K562 (cell line): ENCODE measurements around the gene ADSS1. TPM values are rescaled to one million over a fixed set of nuclear protein-coding genes. Genes with fewer than 3 reads are reported as not detected.

Experiments
- ASH1L ChIP-seq: fragments of 450-650 bp; IDR thresholded peaks from 2 replicates; pipeline ENCODE4 v1.6.1; 2018; ENCODE audit warnings: borderline replicate concordance, mild to moderate bottlenecking, low read depth; ENCODE audit not compliant: partially characterized antibody
- BRF1 ChIP-seq: IDR thresholded peaks from 3 replicates; pipeline ENCODE4 v1.6.1; 2011; ENCODE audit warnings: borderline replicate concordance, mild to moderate bottlenecking; ENCODE audit not compliant: insufficient read length; ENCODE audit errors: extremely low read depth
- GATAD2A ChIP-seq: fragments of 450-650 bp; IDR thresholded peaks from 2 replicates; pipeline ENCODE4 v1.6.1; 2017
- GTF2F1 ChIP-seq: IDR thresholded peaks from 2 replicates; pipeline ENCODE4 v1.6.1; 2011; ENCODE audit warnings: low read depth, low read length, improper control_type of control experiment
- GTF3C2 ChIP-seq: IDR thresholded peaks from 3 replicates; pipeline ENCODE4 v1.6.1; 2011; ENCODE audit warnings: borderline replicate concordance, mild to moderate bottlenecking, moderate library complexity; ENCODE audit not compliant: insufficient read length; ENCODE audit errors: extremely low read depth
- HIVEP1 ChIP-seq: fragments of 250-450 bp; sonication (Bioruptor Pico); IDR thresholded peaks from 2 replicates; pipeline ENCODE4 v1.4.0; 2020; ENCODE audit warnings: mild to moderate bottlenecking
- ILK ChIP-seq: fragments of 450-650 bp; IDR thresholded peaks from 2 replicates; pipeline ENCODE4 v1.6.1; 2016; ENCODE audit warnings: missing genetic modification characterization, low read depth, mild to moderate bottlenecking, missing compliant biosample characterization, moderate library complexity, borderline replicate concordance
- KLF6 ChIP-seq: fragments of 250-450 bp; sonication (Bioruptor Pico); IDR thresholded peaks from 2 replicates; pipeline ENCODE4 v1.4.0; 2020; ENCODE audit warnings: mild to moderate bottlenecking, moderate library complexity, borderline replicate concordance
- NFRKB ChIP-seq: fragments of 450-650 bp; IDR thresholded peaks from 2 replicates; pipeline ENCODE4 v1.6.1; 2016; ENCODE audit warnings: low read depth
- NKRF ChIP-seq: fragments of 450-650 bp; IDR thresholded peaks from 2 replicates; pipeline ENCODE4 v1.6.1; 2016; ENCODE audit warnings: borderline replicate concordance
- NR2C1 ChIP-seq, 2 experiments: fragments of 450-650 bp; IDR thresholded peaks; 2 replicates each; pipeline ENCODE4 v1.6.1; 2017; ENCODE audit warnings: mild to moderate bottlenecking in 2 of 2, antibody characterized with exemption in 1 of 2, inconsistent platforms in 1 of 2, missing compliant biosample characterization in 1 of 2, missing genetic modification characterization in 1 of 2
- NR2C2 ChIP-seq, 2 experiments: fragments of 200-800 bp in 1 of 2; sonication (Bioruptor generic) in 1 of 2; sonication (generic) in 1 of 2; formaldehyde crosslinking in 1 of 2; IDR thresholded peaks; 2 replicates each; pipeline versions ENCODE4 v1.6.1 to v1.8.0; 2016 to 2022; ENCODE audit warnings: mild to moderate bottlenecking in 1 of 2, missing compliant biosample characterization in 1 of 2, missing genetic modification characterization in 1 of 2, missing genetic modification reagents in 1 of 2
- RBM14 ChIP-seq: fragments of 200-400 bp; formaldehyde crosslinking; IDR thresholded peaks from 2 replicates; pipeline ENCODE4 v1.6.1; 2018; ENCODE audit warnings: low read depth, mild to moderate bottlenecking, low read length, moderate library complexity, borderline replicate concordance; ENCODE audit not compliant: insufficient read depth
- SAFB2 ChIP-seq: fragments of 200-400 bp; formaldehyde crosslinking; IDR thresholded peaks from 2 replicates; pipeline ENCODE4 v1.6.1; 2018; ENCODE audit warnings: borderline replicate concordance, low read length, low read depth, moderate library complexity; ENCODE audit not compliant: severe bottlenecking
- SMC3 ChIP-seq: conservative IDR thresholded peaks from 2 replicates; pipeline ENCODE4 v1.6.1; 2011; ENCODE audit warnings: low read depth, low read length, improper control_type of control experiment; ENCODE audit not compliant: insufficient read depth
- SREBF1 ChIP-seq: fragments of 150-350 bp; IDR thresholded peaks from 2 replicates; pipeline ENCODE4 v1.6.1; 2014; ENCODE audit warnings: antibody characterized with exemption, low read depth, low read length, borderline replicate concordance
- TARDBP ChIP-seq: fragments of 450-650 bp; IDR thresholded peaks from 2 replicates; pipeline ENCODE4 v1.6.1; 2016
- ZC3H4 ChIP-seq: sonication (generic); formaldehyde crosslinking; IDR thresholded peaks from 2 replicates; pipeline ENCODE4 v1.9.0; 2021; ENCODE audit warnings: missing genetic modification reagents, borderline replicate concordance
- ZNF217 ChIP-seq: sonication (generic); formaldehyde crosslinking; IDR thresholded peaks from 2 replicates; pipeline ENCODE4 v1.8.0; 2022; ENCODE audit warnings: mild to moderate bottlenecking, missing genetic modification reagents
- ZNF512 ChIP-seq: IDR thresholded peaks from 2 replicates; pipeline ENCODE4 v1.6.1; 2016; ENCODE audit warnings: missing genetic modification characterization, missing compliant biosample characterization
- ZNF583 ChIP-seq: fragments of 250-450 bp; sonication (Bioruptor Pico); IDR thresholded peaks from 2 replicates; pipeline ENCODE4 v1.4.0; 2020
- ZNF830 ChIP-seq: fragments of 250-450 bp; sonication (Bioruptor Pico); IDR thresholded peaks from 2 replicates; pipeline ENCODE4 v1.5.0; 2021; ENCODE audit warnings: mild to moderate bottlenecking
- polyA plus RNA-seq, 8 experiments: library from polyadenylated mRNA; depleted of rRNA in 4 of 8; stranded (reverse) in 5 of 8; unstranded in 3 of 8; fragments of >200 nt; fragmentation: Nextera tagmentation in 2 of 8; fragmentation: Illumina TruSeq in 1 of 8; extraction: Ambion mirVana in 2 of 8; extraction: Trizol in 1 of 8; gene quantifications; 2 replicates each; pipeline versions ENCODE4 v1.2.1 to v1.2.3, GENCODE V29; 2011 to 2014; ENCODE audit warnings: inconsistent platforms in 1 of 8, missing spikeins in 1 of 8
- total RNA-seq, 7 experiments: library from RNA; depleted of rRNA in 6 of 7; stranded (reverse); fragments of >200 nt in 6 of 7; fragmentation: Illumina TruSeq in 2 of 7; extraction: Trizol in 2 of 7; gene quantifications; 2 replicates each; pipeline versions ENCODE4 v1.2.1 to v1.2.3, GENCODE V29; 2011 to 2021; ENCODE audit warnings: low replicate concordance in 1 of 7

Gene ADSS1
- total and polyA plus RNA-seq, 9 of the 15 experiments (the other 6 are each of a cell fraction or from before 2014, with no cell fraction given), result 0.53 to 5.9 (median 3.9) TPM

- no peak for TF ChIP-seq RBM14
- TF ChIP-seq NKRF, result no peak
- TF ChIP-seq ZNF830 (CRISPR knock-in tag), result no peak
- TF ChIP-seq TARDBP, result no peak
- TF ChIP-seq ZNF583 (CRISPR knock-in tag), result no peak
- TF ChIP-seq SMC3, result no peak
- no peak for TF ChIP-seq NFRKB
- TF ChIP-seq NR2C1 (IDR thresholded peaks at IDR 0.05), result no peak
- TF ChIP-seq NR2C1 (tag; IDR thresholded peaks at IDR 0.05), result no peak
- no peak for TF ChIP-seq ILK
- no peak for TF ChIP-seq ZNF217 (CRISPR knock-in tag)
- no peak for TF ChIP-seq NR2C2 (CRISPR knock-in tag; IDR thresholded peaks at IDR 0.05)
- no peak for TF ChIP-seq NR2C2 (tag; IDR thresholded peaks at IDR 0.05)
- no peak for TF ChIP-seq HIVEP1 (CRISPR knock-in tag)
- no peak for TF ChIP-seq GATAD2A
- TF ChIP-seq ZC3H4 (CRISPR knock-in tag), result no peak
- TF ChIP-seq SAFB2, result no peak
- no peak for TF ChIP-seq GTF2F1
- no peak for TF ChIP-seq KLF6 (CRISPR knock-in tag)
- no peak for TF ChIP-seq ZNF512 (tag)
- TF ChIP-seq SREBF1, result no peak
- no peak for TF ChIP-seq BRF1
- no peak for TF ChIP-seq ASH1L
- TF ChIP-seq GTF3C2, result no peak
Observed at GRCh38 chr14:104689109-104689880, 34.7 kb upstream of the ADSS1 start, which contains the start of gene INF2 (continued).
